GM12878 (cell line): ENCODE results near the gene DCTN5. TPM values are rescaled to one million over a fixed set of nuclear protein-coding genes. Genes with fewer than 3 reads are reported as not detected.
"Not testable (repeated sequence)": the region's sequence is repeated elsewhere in the genome, so short reads cannot be mapped to it uniquely, and the experiment has no call there.

ENCODE experiments used
- ATAC-seq: fragments of 200-7000 bp; cut with Tn5 transposase; 3 replicates; pipeline ENCODE4 v1.9.1; 2020; ENCODE audit warnings: mild to moderate bottlenecking, moderate library complexity
- BruUV-seq: library from RNA; stranded (reverse); fragments of 400-500 nt; replicated peaks from 2 replicates; lab custom pipeline; 2021; lab: Mats Ljungman, UMichigan
- CTCF ChIA-PET: fragments of 300-600 bp; sonication (Branson Sonifier 250); formaldehyde crosslinking; extraction: SDS; loops from one replicate; lab custom pipeline; 2021; ENCODE audit warnings: inconsistent platforms; lab: Yijun Ruan, JAX
- POLR2A ChIA-PET: fragments of 350-600 bp; formaldehyde crosslinking; extraction: SDS; loops from one replicate; lab custom pipeline; 2021; ENCODE audit warnings: inconsistent platforms; lab: Charles Lee
- RAD21 ChIA-PET: fragments of 300-600 bp; sonication (Branson Sonifier 250); formaldehyde crosslinking; loops from one replicate; lab custom pipeline; 2023; ENCODE audit warnings: antibody characterized with exemption; ENCODE audit not compliant: unreplicated experiment; lab: Charles Lee
- SMC1A ChIA-PET: fragments of 300-600 bp; sonication (Branson Sonifier 250); formaldehyde crosslinking; loops from one replicate; lab custom pipeline; 2023; ENCODE audit not compliant: unreplicated experiment, uncharacterized antibody; lab: Charles Lee
- DNase-seq: peaks from one replicate; pipeline ENCODE4 v3.0.0-alpha.2; 2011; ENCODE audit warnings: low read depth, low spot score
- FAIRE-seq: peaks from 3 replicates; lab custom pipeline; 2011; peaks lifted over from hg19 to GRCh38; lab: Jason Lieb, UNC
- H2AFZ ChIP-seq: 2 replicates; pipeline ENCODE4 v1.6.0; 2011; ENCODE audit warnings: low read depth, low read length, control low read depth; ENCODE audit not compliant: control insufficient read depth
- H3K27ac ChIP-seq: 2 replicates; pipeline ENCODE4 v1.5.1; 2011; ENCODE audit warnings: control low read depth; ENCODE audit not compliant: control insufficient read depth, insufficient read depth
- H3K27me3 ChIP-seq, 2 experiments: replicated peaks in 1 of 2; 2 replicates each; pipeline versions ENCODE4 v1.6.0 to v1.6.1; 2011; ENCODE audit warnings: low read length in 1 of 2; ENCODE audit not compliant: control insufficient read depth in 2 of 2, insufficient read depth in 2 of 2
- H3K36me3 ChIP-seq, 2 experiments: 2 replicates each; pipeline ENCODE4 v1.5.1; 2011; ENCODE audit warnings: low read length in 1 of 2; ENCODE audit not compliant: control insufficient read depth in 2 of 2, insufficient read depth in 2 of 2
- H3K4me1 ChIP-seq: 2 replicates; pipeline ENCODE4 v1.6.1; 2011; ENCODE audit warnings: mild to moderate bottlenecking, low read length, moderate library complexity, mixed read lengths; ENCODE audit not compliant: control insufficient read depth, insufficient read depth
- H3K4me2 ChIP-seq: 2 replicates; pipeline ENCODE4 v1.6.0; 2011; ENCODE audit warnings: control low read depth; ENCODE audit not compliant: control insufficient read depth, insufficient read depth
- H3K4me3 ChIP-seq: fragments of 200-600 bp; sonication (generic); 2 replicates; pipeline ENCODE4 v1.5.1; 2016
- H3K79me2 ChIP-seq: 2 replicates; pipeline ENCODE4 v1.6.0; 2011; ENCODE audit warnings: low read length; ENCODE audit not compliant: control insufficient read depth, insufficient read depth
- H3K9ac ChIP-seq: 2 replicates; pipeline ENCODE4 v1.8.0; 2011; ENCODE audit warnings: low read length, control low read depth, mixed read lengths; ENCODE audit not compliant: control insufficient read depth, insufficient read depth
- H3K9me3 ChIP-seq: replicated peaks from 3 replicates; pipeline ENCODE4 v1.5.1; 2011; ENCODE audit warnings: mild to moderate bottlenecking, low read length; ENCODE audit not compliant: control insufficient read depth, insufficient read depth
- H4K20me1 ChIP-seq: 2 replicates; pipeline ENCODE4 v1.6.0; 2011; ENCODE audit not compliant: control insufficient read depth, insufficient read depth
- FOXK2 ChIP-seq: fragments of 450-650 bp; IDR thresholded peaks from 2 replicates; pipeline ENCODE4 v1.6.1; 2017; ENCODE audit warnings: mild to moderate bottlenecking, moderate library complexity
- SMAD1 ChIP-seq: fragments of 450-650 bp; IDR thresholded peaks from 2 replicates; pipeline ENCODE4 v1.6.1; 2018; ENCODE audit warnings: mild to moderate bottlenecking, low read depth; ENCODE audit not compliant: partially characterized antibody
- WGBS: methylation state at CpG from one replicate; pipeline ENCODE4 v1.1.6; 2016; ENCODE audit warnings: low lambda C conversion rate; ENCODE audit not compliant: insufficient replicate concordance, insufficient coverage; ENCODE audit errors: missing lambda C conversion rate; 5-methylcytosine and 5-hydroxymethylcytosine counted together
- in situ Hi-C: fragments of 300-500 bp; cut with MboI; formaldehyde crosslinking; loops from 9 replicates; pipeline ENCODE4 v1.14.3; 2018; ENCODE audit warnings: mixed read lengths
- intact Hi-C: fragments of 100-400 bp; cut with micrococcal nuclease; formaldehyde crosslinking; loops from one replicate; pipeline ENCODE4 v1.14.2; 2022; ENCODE audit not compliant: unreplicated experiment
- polyA plus RNA-seq, 11 experiments: library from polyadenylated mRNA; depleted of rRNA in 4 of 11; unstranded in 6 of 11; stranded (reverse) in 5 of 11; fragments of >200 nt; fragmentation: Nextera tagmentation in 4 of 11; fragmentation: Illumina TruSeq in 1 of 11; extraction: Ambion mirVana in 4 of 11; extraction: Trizol in 1 of 11; gene quantifications; 1 replicate in 1 of 11; 2 replicates in 10 of 11; pipeline versions ENCODE4 v1.2.1 to v1.2.3, GENCODE V29; 2011 to 2016; ENCODE audit warnings: inconsistent platforms in 2 of 11, missing spikeins in 2 of 11, low read depth in 1 of 11
- total RNA-seq, 4 experiments: library from RNA; depleted of rRNA in 3 of 4; stranded (reverse); fragments of >200 nt in 3 of 4; fragmentation: Illumina TruSeq in 1 of 4; extraction: Trizol in 1 of 4; gene quantifications; 2 replicates each; pipeline versions ENCODE4 v1.2.1 to v1.2.3, GENCODE V29; 2013 to 2021

DCTN5 gene
- total and polyA plus RNA-seq, 10 of the 15 experiments (the other 5 are each of a cell fraction or from before 2014, with no cell fraction given) = 49.1 to 153 (median 81.4) TPM

GRCh38 chr16:23629516-23629915 is 11.8 kb upstream of the DCTN5 start:
- ChIA-PET RAD21 (interaction anchor here (0.8 kb wide), 1 partner anchor 11 kb away, joined by 3 read pairs; the partner anchor contains the start of gene PALB2), POLR2A (interaction anchor here (1.3 kb wide), 1 partner anchor 9 kb away, joined by 3 read pairs; no protein-coding TSS in a partner anchor), SMC1A (no interaction called here), CTCF (no interaction called here)
- DNase-seq (no peak), FAIRE-seq (no peak), ATAC-seq (no peak)
- peaks cover 6 to 8% of the 10 kb centered on the region in 2 experiments; a peak in 3 of 4 replicates for H3K36me3 ChIP-seq
- H3K4me2 ChIP-seq = no peak overlapping the region
- H3K9ac ChIP-seq = no peak overlapping the region
- H3K27me3 ChIP-seq = no peaks in the 10 kb centered on the region
- 90% methylated on average over 8 of the region's 8 CpGs for WGBS
- TF ChIP-seq FOXK2 = peak; percentile 29; the same call in 1 of the 2 replicates
- no peak for TF ChIP-seq SMAD1
- intact Hi-C loops = no loop called here
- no peak overlapping the region for H3K4me3 ChIP-seq
- H3K9me3 ChIP-seq = no peaks in the 10 kb centered on the region
- H2AFZ ChIP-seq = no peak overlapping the region
- H4K20me1 ChIP-seq = no peaks in the 10 kb centered on the region
- H3K27ac ChIP-seq = no peak overlapping the region
- no TSS peak for BruUV-seq
- in situ Hi-C loops = no loop called here
- H3K79me2 ChIP-seq = peaks cover 4% of the 10 kb centered on the region; the same call in 1 of the 2 replicates
- H3K4me1 ChIP-seq = no peaks in the 10 kb centered on the region; the same call in 1 of the 2 replicates

- H3K9me3 ChIP-seq, CTCF ChIA-PET, H3K4me3 ChIP-seq, SMC1A ChIA-PET, H3K79me2 ChIP-seq, in situ Hi-C loops, H3K27ac ChIP-seq, BruUV-seq, H2AFZ ChIP-seq, H4K20me1 ChIP-seq, H3K4me2 ChIP-seq, H3K9ac ChIP-seq, FAIRE-seq, H3K36me3 ChIP-seq, H3K27me3 ChIP-seq, DNase-seq, POLR2A ChIA-PET, RAD21 ChIA-PET, intact Hi-C loops, H3K4me1 ChIP-seq, ATAC-seq: not testable (repeated sequence)
- 98% methylated on average over 3 of the region's 3 CpGs for WGBS
Measured at GRCh38 chr16:23631874-23632273, 9.4 kb upstream of the DCTN5 start.
